ENCODE measurements around the gene PRPF40A.

PRPF40A gene

DNA sequence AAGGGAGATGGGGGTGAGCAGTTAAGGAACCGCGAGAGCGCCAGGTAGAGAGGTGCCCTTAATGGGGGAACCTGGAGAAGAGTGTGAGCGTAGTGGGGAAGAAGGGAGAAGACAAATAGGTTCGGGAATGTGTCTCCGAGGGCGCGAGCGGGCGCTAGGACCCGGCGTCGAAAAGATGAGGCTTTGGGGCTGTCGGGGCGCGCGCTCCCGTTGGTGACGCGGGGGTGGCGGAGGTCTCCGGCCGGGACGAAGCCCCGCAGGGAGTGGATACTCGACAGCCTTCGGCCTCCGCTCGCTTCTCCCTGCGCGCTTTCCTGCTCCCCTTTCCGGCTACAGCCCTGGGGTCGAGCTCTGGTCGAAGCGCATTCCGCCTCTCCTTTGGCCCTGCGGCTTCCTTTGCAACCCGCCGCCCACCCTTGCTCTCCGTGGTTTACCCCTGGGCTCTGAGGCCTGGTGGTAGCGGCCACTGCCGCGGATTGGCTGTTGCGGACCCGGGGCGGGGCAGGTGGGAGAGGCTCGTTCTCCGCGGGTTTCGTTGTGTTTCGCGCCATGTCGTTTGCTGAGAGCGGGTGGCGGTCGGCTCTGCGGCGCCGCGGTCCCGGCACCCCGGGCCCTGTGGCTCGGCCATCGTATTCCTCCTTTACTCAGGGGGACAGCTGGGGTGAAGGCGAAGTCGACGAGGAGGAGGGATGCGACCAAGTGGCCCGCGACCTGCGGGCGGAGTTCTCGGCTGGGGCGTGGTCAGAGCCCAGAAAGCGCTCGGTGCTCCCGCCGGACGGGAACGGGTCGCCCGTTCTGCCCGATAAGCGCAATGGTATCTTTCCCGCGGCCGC lies 1.0 kb upstream of the PRPF40A start, which contains the start of gene ARL6IP6:
ARL6IP6 (plus strand) TSS at position 545 of the 833 bp plus-strand sequence; CDS start at position 550, 5 bp downstream.
- peak; percentile 89 for FAIRE-seq

DNA sequence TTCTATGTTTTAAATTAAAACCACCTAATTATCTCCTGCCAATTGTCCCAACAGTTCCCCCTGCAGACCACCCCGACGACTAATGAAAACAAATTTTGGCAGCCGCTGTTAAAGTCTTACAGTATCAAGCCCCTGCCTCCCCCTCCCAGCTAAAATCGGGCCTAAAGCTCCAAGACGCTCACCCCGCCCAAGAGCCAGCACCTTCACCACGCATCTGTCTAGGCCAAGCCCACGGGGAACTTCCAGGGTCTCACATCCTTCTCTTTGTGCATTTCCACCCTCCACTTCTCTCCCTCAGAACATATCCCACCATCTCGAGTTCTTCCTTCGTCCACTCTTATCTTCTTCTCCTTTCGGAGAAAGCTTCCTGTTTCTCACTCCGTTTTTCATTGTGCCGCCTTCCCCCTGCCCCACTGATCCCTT lies 445 bp downstream of the PRPF40A start:
- FAIRE-seq = no peak
- DNase-seq (ENCODE audit: insufficient read length, low spot score) = no peak

More for the DNA sequence above, 1.0 kb upstream of the PRPF40A start, which contains the start of gene ARL6IP6:
- DNase-seq (ENCODE audit: insufficient read length, low spot score) = peak; percentile 78

DNA sequence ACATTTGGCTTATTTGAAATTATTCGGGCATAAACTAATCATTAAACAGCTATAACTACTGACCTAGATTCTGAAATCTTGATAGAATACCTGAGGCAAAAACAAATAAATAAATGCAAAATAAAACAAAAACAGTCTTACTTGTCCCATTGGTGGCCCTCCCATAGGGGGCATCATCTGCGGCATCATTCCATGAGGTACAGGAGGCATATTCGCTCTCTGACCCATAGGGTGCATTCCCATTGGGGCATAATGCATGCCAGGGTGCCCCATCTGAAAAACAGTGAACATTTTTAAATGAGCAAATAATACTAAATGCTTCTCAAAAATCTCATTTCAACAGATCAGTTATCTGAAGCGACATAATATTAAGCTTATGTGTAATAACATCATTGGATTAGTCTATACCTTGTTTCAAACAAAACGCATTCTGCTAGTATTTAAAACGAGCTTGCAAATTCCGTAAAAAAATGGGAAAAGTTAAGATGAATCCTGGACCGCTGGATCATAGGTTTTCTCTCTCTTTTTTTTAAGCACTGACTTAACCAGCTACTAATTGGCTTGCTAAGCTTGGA lies 1.3 kb downstream of the PRPF40A start:
- no peak for DNase-seq (ENCODE audit: insufficient read length, low spot score)
- FAIRE-seq = no peak

DNA sequence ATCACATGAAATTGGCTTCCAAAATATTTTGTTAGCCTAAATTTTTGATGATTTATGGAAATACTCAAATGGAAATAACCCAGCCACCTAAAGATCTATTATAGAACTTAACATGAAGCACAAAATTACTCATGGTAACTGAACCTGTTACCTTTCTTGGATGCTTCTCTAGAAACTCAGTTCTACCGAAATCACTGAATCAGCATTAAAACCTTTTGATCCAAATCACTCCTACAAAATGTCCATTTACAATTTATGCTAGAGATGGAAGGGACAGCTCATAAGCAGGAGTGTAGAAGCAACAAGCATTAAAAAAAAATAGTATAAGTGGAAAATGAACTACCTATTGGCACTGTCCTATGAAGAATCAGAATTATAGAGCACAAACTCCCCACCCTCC lies 2.1 kb downstream of the PRPF40A start:
- no peak for FAIRE-seq
- DNase-seq (ENCODE audit: insufficient read length, low spot score) = no peak

DNA sequence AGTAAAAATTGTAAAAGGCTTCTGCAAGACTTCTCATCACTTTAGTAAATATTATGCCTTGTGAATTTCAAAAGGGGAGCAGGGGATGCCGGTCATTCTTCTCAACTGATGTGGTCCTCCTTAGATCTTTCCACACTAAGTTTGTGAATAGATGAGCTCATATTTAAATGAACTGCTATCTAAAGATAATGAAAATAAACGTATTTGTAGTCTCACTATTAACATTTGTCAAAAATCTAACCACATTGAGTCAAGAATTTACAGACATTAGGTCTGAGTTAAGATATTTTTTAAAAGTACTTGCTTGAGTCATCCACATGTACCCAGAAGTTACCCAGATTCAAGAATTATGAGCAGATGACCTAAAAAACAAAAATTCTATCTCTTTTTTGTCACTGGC lies 6.5 kb downstream of the PRPF40A start:
- FAIRE-seq = no peak
- no peak for DNase-seq (ENCODE audit: insufficient read length, low spot score)

DNA sequence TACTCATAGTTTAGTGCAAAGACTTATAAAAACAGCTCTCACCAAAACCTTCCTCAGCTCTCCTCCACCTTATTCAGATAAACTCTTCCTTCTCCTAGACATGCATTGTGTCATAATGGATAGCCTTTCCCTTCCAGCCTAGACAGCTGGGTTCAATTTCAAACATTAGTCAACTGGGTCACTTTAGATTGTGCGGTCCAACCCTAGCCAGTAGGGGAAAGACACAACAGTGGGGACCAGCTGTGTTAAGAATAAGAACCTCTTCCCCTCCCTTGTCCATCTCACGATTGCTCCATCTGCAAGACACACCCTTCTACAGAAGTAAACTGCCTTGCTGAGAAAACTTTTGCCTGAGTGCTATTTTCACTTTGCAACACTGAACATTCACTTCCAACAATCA lies 8.5 kb downstream of the PRPF40A start:
- DNase-seq (ENCODE audit: insufficient read length, low spot score) (no peak), FAIRE-seq (no peak)

DNA sequence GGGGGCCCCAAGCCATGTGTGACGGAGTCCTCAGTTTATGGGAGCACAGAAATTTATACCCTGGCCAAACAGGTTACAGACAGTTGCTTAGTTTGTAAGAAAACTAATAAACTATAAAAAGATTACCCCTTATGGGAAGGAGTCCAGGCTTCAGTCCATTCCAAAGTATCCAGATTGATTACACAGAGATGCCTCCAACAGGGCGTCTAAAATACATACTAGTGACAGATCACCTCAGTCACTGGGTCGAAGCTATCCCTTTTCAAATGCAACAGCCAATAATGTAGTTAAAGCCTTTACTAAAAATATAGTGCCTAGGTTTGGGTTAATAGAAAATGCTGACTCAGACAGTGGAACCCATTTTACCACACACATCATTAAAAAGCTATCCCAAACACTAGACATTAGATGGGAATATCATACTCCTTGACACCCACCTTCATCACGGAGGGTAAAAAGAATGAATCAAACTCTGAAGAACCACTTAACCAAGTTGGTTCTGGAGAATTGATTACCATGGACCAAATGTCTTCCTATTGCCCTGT lies 10.7 kb downstream of the PRPF40A start:
- DNase-seq (ENCODE audit: insufficient read length, low spot score) = no peak
- FAIRE-seq = no peak

DNA sequence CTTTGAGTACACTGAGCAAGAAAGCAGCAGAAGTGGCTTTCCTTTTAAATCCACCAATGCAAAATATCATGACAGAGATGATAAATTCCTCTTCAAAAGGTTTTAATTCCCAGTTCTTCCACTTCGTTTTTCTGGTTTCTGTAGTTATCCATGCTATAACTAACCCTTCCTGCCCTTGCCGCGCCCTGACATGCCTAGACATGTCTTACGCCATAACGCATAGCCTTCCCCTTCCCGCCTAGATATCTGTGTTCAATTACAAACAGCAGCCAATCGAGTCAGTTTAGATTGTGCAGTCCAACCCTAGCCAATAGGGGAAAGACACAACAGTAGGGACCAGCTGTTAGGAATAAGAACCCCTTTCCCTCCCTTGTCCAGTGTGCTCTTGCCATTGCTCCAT lies 16.1 kb downstream of the PRPF40A start:
- DNase-seq (ENCODE audit: insufficient read length, low spot score) = no peak
- FAIRE-seq = no peak

DNA sequence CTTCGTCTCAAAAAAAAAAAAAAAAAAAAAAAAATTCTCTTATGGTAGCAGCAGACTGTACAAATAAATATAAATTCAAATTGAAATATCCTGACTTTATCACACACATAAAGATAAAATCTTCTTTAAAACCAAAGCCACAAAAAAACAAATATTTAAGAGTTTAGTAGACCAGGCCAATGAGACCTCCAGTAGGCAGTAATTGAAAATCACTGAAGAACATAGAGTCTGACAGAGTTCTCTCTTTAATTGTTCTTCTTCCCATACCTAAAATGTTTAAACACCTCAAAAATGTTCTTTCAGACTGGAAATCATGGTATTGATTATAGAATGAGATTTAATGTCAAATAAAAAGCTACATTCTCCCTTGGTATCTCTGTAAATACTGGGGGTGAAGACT lies 20.8 kb downstream of the PRPF40A start:
- FAIRE-seq (no peak), DNase-seq (ENCODE audit: insufficient read length, low spot score) (no peak)

DNA sequence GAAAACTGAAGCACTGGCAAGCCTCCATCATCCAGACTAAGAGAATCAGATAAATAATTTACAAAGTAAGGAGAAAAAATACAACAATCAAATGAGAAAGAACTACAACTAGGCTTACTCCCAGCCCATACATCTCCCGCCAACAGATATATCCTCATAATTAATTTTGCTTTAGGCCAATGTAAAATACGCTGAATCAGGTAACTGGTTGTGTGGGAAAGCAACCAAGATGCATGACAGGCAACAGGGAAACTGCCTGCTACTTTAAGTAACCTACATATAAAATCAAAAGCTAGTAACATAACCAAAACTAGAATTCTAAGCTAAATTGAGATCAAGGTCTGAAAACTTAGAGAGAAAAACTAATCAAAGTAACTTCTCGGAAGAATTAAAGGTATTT lies 21.5 kb downstream of the PRPF40A start:
- FAIRE-seq = no peak
- no peak for DNase-seq (ENCODE audit: insufficient read length, low spot score)

DNA sequence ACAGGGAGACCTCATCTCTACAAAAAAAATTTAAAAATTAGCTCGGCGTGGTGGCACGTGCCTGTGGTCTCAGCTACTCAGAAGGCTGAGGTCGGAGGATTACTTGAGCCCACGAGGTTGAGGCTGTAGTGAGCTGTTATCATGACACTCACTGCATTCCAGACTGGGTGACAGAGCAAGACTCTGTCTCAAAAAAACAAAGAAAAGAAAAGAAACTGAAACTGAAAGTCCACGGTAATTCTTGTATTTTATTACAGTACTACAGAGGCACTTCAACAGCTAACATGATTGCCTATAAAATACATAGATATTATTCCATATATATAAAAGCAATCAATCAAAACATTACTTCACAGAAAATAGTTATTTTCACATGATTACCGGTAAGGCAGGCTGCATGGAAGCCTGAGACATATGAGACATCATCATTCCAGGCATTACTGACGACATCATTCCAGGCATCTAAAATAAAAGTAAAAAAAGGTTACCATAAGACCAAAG lies 23.1 kb downstream of the PRPF40A start:
- DNase-seq (ENCODE audit: insufficient read length, low spot score) = peak; percentile 46
- FAIRE-seq = peak; percentile 76

DNA sequence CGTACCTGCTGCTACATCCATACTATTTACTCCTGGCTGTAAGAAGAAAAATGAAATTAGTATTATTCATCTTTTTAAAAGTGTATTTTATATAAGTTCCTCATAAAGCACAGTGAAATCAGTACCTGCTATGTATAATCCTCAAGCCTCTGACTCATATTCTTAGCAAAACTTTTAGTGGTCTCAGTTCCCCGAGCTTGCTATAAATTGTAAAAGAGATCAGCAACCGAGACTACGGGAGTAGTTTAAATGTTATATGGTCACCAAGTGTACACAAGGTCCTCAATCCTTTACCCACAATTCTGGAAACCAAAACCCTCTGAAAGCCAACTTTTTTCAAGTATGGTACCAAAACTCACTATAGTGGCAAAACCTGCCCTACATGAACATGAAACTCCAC lies 24.2 kb downstream of the PRPF40A start:
- DNase-seq (ENCODE audit: insufficient read length, low spot score) = no peak
- no peak for FAIRE-seq

DNA sequence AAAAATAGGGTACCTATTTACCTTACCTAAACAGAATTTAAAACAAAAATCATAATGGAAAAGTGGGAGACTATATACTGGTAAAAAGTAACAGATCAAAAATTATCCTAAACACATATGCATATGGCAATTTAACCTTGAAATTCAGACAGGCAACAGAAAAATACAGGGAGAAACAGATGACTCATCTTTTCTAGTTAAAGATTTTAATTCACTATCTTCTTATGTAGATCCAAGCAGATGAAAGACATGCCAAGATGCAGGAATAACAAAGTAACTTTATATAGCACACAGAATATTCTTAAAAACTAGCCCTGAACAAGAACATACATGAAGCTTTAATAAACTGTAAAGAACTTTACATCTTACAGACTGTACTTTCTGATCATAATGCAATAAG lies 30.9 kb downstream of the PRPF40A start:
- FAIRE-seq = no peak
- DNase-seq (ENCODE audit: insufficient read length, low spot score) = no peak

DNA sequence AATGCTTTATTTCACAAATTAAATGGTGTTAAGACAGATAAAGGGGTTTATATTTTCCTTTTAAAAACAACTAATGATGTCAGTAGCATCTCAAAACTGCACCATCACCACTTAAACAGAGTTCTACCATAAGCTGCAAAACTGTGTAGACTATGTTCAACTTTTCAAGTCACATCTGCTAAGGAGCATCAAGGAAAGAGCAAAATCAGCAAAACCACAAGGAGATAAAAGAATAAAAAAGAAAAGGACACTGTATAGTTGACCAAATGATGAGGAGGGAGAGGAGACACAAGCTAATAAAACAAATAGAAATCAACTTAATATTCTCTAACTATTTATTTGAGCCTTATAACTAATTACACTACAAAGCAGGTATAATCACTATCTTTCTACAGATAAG lies 33.9 kb downstream of the PRPF40A start:
- no peak for DNase-seq (ENCODE audit: insufficient read length, low spot score)
- no peak for FAIRE-seq

DNA sequence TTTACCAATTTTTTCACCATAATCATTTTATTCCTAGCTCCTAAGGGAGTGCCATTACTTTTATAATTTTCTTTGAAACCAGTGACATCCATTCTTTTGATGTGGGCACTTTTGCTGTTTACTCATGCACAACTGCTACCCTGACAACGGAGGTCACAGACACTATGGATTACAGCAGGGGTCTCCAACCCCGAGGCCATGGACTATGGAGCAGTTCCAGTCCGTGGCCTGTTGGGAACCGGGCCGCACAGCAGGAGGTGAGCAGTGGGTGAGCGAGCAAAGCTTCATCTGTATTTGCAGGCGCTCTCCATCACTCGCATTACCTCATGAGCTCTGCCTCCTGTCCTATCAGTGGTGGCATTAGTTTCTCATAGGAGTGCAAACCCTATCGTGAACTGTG lies 34.6 kb downstream of the PRPF40A start:
- FAIRE-seq = no peak
- no peak for DNase-seq (ENCODE audit: insufficient read length, low spot score)

DNA sequence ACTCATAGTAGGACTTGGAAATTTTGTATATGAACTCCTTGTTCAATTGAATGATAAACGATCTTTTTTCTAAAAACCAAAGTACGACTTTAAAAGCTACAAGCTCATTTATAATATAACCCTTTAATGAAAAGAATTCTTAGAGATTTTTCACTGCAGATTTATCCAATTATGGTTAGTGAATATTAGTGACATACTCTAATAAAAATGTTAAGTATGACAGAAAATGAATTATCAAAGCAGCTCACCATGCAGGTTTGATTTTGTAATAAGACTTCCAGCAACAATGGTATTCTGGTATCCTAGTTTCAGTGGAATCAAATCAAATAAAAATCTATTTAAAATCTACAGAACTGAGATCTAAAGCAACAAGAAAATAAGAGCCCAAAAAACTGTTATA lies 38.5 kb downstream of the PRPF40A start:
- FAIRE-seq (no peak), DNase-seq (ENCODE audit: insufficient read length, low spot score) (no peak)

DNA sequence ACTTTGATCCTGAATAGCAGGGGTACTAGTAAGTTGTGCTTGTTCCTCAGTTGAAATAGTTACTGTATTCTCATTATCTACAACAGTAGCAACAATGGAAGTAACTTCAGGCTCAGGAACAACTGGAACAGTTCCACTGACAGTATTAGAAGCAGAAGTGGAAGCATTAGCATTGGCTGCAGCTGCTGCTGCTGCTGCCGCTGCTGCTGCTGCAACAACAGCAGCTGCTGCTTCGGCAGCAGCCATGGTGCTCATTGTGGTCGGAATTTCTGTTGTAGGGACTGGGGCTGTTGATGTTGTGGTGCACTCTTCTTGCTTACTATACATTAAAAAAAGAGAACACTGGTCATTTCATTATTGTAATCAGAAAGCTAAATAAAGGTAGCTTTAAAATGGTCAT lies 40.8 kb downstream of the PRPF40A start:
- no peak for DNase-seq (ENCODE audit: insufficient read length, low spot score)
- FAIRE-seq = no peak

DNA sequence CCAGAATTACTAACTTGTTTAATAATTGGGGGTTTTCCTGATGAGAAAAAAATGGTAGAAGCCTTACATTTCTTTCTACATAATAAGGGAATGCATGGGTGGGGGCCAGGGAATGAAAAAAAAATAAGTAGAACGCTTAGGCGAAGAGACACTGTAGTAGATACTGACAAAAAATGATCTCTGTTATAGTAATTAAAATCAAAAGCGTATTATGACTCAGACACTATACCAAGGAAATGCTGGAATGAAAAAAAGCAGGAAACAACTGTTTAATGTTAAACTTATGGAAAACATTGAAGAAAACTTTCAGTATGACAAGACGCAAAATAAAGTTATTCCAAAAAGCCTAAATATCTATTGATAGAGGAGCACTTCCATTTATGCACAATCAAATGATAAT lies 42.9 kb downstream of the PRPF40A start:
- no peak for DNase-seq (ENCODE audit: insufficient read length, low spot score)

DNA sequence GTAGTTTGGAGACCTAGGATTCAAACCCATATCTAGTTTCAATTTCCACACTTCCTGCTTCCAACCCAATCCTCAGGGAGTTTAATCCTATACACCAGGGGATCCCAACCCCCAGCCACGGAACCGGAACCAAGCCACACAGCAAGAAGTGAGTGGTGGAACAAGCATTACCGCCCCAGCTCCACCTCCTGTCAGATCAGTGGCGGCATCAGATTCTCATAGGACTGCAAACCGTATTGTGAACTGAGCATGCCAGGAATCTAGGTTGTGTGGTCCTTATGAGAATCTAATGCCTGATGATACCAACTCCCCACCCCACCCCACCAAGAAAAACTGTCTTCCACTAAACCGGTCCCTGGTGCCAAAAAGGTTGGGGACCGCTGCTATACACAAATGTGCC lies 52.5 kb downstream of the PRPF40A start:
- FAIRE-seq (no peak), DNase-seq (ENCODE audit: insufficient read length, low spot score) (no peak)

More for the DNA sequence above, 42.9 kb downstream of the PRPF40A start:
- FAIRE-seq = no peak

DNA sequence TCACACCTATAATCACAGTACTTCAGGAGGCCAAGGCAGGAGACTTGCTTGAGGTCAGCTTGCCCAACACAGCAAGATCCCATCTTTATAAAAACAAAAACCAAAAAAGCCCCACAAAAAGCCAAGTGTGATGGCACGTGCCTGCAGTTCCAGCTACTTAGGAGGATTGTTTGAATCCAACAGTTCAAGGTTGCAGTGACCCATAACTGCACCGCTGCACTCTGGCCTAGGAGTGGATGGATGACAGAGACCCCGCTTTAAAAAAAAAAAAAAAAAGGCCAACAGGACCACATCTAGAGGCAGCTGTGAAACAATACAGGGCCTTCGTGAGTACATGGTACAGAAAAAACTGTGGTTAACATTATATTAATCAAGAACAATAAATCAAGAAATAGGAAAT lies 56.2 kb downstream of the PRPF40A start:
- DNase-seq (ENCODE audit: insufficient read length, low spot score) (no peak), FAIRE-seq (no peak)

DNA sequence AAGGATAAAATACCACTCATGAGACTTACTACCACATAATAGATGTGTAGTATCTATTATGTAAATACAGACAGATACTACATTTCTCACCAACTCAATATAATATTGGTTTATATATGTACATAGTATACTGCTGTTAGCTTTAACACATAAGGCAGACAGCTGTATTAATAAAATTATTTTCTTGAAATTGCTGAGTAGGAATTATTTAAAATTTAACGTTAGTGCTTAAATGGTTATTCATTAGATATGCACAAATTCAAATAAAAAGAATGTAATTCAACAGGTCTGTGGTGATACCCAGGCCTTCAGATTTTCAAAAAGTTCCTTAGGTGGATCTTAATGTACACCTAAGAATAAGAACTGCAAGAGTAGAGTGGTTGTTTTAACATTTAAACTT lies 59.0 kb downstream of the PRPF40A start:
- DNase-seq (ENCODE audit: insufficient read length, low spot score) (no peak), FAIRE-seq (no peak)

DNA sequence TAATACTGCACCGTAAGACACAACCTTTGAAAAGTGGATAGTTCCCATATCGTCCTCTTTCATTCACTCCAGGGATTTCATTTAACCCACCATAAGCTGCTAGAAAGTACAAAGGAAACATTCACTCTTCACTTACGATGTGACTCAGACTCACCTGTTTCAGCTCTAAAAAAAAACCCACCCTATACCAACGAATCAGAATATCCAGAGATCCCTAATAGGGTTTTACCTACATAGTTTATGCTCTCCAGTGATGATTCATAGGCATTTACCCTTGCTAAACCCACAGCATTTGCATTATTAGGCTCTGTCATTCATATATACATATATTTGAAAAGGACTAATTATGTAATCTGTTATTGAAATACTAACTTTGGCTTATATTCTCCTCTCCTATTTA lies 60.2 kb downstream of the PRPF40A start:
- DNase-seq (ENCODE audit: insufficient read length, low spot score) (no peak), FAIRE-seq (no peak)

All from HTR-8/SVneo (cell line).